Articular chondrocyte of knee joint (primary cell): ENCODE results near the gene LDAH. TPM values are rescaled to one million over a fixed set of nuclear protein-coding genes. Genes with fewer than 3 reads are reported as not detected.

ENCODE experiments used
- total RNA-seq: library from RNA; depleted of rRNA; stranded (reverse); fragments of >200 nt; gene quantifications from 2 replicates; pipeline ENCODE4 v1.2.3, GENCODE V29; 2012

Gene LDAH
- 20.4 and 22.9 TPM in 2 replicates for total RNA-seq

DNA sequence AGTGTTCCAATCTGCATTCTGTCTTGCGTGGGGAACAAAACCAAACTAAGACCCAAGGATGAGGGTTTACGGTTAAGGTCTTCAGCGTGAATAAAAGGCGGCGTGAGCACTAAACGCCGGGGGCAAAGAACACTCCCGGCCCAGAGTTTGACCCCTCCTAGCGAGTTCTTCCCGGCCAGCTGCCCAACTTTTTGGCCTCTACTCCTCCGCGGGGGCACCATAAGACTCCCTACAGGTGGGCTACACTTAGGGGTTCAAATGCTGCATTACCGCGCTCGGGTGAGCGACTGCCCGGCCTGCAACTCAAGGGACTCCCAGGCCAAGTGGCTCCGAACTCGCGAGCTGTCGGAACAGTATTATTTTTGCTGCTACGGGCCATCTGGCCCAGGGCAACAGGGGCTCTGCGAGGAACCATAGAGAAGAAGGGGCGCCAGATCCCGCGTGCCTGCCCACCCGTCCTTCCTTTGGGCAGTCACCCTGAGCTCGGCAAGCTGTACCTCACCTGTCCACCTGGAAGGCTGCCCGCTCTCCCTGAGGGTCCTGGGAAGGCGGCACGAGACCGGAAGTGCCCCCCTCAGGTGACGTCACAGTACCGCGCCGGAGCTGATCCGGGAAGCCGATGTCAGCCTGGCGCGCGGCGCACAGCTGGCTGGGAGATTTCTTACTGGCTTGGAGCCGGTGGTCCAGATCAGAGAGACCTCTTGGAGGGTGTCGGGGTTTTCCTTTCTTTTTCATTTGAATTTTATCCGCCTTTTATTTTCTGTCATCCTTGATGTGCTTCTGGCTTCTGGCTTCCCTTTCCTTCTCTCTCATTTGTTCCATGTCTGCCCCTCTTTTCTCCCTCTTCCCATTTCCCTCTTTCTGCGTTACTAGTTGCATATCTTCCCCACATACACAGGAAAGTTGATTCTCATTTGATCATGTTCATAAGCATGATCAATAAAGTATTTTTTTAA, at the start of gene LDAH:
Gene LDAH, minus strand, starts transcription at position 567 of the 956 bp plus-strand sequence. CDS start 21,638 bp downstream, outside the sequence.

DNA sequence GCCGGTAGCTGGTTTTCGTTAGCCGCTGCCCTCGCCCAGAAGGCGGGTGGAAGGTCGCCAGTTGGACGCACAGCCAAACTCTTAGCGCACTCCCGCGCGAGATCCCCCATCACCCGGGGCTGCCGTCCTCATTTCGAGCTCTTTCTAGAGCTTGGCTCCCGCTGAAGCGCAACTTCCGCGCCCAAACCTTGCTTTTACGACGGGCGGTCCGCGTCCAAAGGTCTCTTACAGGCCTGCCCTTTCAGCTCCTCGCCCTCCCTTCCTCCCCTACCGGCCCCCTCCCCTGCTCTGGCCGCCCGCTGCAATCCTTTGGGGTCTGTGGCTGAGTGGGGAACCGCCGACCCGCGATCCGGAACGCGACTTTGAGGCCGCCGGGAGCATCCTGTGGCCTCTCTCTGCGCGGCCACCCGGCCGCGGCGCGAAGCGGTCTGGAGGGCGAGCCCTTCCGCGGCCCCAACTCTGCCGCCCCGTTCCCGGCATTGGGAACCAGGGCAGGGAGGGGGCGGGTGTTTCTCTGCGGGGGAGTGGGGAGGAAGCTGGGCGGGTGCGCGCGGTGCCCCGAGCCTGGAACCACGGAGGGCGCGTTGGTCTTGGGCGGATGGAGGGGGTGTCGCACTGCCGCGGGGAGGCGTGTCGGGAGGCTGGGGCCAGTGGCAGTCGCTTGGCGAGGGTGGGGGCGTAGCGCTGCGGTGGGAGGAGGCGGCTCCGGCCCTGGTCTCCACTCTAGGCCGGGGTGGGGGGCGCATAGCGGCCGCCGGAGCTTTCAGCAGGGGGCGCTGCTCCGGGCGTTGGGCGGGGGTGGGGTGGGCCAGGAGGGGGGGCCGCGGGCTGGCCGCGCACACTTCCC, 156.4 kb downstream of the LDAH start, which contains the start of gene GDF7:
Gene GDF7, plus strand, starts transcription at position 841 of the 847 bp plus-strand sequence. CDS start 96 bp downstream, outside the sequence.

DNA sequence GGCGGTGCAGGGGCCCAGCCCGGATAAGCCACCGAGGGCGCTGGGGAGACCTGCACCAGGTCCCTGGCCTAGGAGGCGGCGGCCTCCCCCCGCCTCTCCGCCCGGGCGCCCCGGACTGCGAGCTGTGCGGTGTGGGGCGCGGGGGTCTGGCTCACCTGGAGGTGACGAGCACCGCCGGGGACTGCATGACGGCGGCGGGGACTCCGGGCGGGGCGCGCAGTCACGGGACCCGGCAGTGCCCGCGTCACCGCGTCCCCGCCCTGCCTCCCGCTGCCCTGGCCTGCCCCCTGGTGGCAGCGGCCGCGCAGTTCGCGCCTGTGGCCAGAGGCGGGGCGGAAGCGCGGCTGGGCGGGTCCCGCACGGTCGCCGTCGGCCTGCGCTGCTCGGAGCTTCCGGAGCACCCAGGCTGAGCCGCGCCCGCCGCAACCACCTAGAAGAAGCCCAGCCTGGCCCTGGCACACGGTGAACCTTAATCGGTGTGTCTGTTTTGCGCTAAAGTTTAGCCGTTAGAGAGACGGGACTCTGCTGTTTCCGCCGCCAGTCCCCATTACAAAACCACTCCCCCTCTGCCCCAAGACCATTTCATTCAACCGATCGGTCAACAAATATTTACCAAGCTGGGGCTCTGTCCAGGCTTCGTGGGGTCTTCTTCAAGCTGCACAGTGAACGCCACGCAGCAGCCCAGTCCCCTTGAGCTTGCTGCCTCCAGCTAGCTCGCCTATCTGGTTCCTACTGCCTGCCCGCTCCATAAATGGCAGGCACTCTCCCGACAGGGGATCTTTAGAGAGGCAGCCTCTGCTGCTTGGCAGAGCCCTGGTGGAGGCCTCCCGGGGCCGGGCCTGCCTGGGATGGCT, 171.8 kb downstream of the LDAH start, which contains the start of gene HS1BP3:
Gene HS1BP3, minus strand, starts transcription at position 222 of the 854 bp plus-strand sequence. Its CDS starts 35 bp downstream, at position 187.

Other genes with a start within 250 kb of the LDAH start
- gene HS1BP3, start 172.0 kb downstream of the LDAH start, total RNA-seq = 25.9 and 31.6 TPM in 2 replicates
- gene GDF7, start 156.0 kb downstream of the LDAH start, total RNA-seq = 0.76 and 0.91 TPM in 2 replicates
- 0.65 and 1.7 TPM in 2 replicates for gene APOB, start 221.0 kb upstream of the LDAH start, total RNA-seq